Motor neuron (in vitro differentiated cells): ENCODE data around the gene LTB. TPM values are rescaled to one million over a fixed set of nuclear protein-coding genes. Genes with fewer than 3 reads are reported as not detected.
"Not testable (repeated sequence)": the region's sequence is repeated elsewhere in the genome, so short reads cannot be mapped to it uniquely, and the experiment has no call there.

Source experiments
- ATAC-seq, 8 experiments: fragments of 200-7000 bp; cut with Tn5 transposase; replicated peaks in 6 of 8; 2 replicates each; pipeline ENCODE4 v1.8.0; 2021; ENCODE audit warnings: mild to moderate bottlenecking in 8 of 8, moderate library complexity in 8 of 8
- H3K27ac ChIP-seq, 2 donors: fragments of 250-450 bp; sonication (Bioruptor Pico); 2 replicates each; pipeline ENCODE4 v1.9.0; 2021; ENCODE audit warnings: antibody characterized with exemption in 2 of 2, mild to moderate bottlenecking in 2 of 2, moderate library complexity in 1 of 2
- H3K4me1 ChIP-seq, 2 donors: fragments of 250-450 bp; sonication (Bioruptor Pico); replicated peaks in 1 of 2; 2 replicates each; pipeline ENCODE4 v1.6.1; 2021; ENCODE audit warnings: antibody characterized with exemption in 2 of 2, mild to moderate bottlenecking in 2 of 2, moderate library complexity in 1 of 2
- H3K4me3 ChIP-seq, 5 donors: fragments of 250-450 bp; sonication (Bioruptor Pico); 2 replicates each; pipeline ENCODE4 v1.9.0; 2021; ENCODE audit warnings: antibody characterized with exemption in 5 of 5, mild to moderate bottlenecking in 5 of 5, moderate library complexity in 4 of 5
- WGBS, 10 experiments: fragments of 450-650 bp; shearing (Covaris generic); methylation state at CpG; one replicate each; pipeline ENCODE4 v1.0.0; 2022; 5-methylcytosine and 5-hydroxymethylcytosine counted together
- in situ Hi-C, 9 experiments: fragments of 400-800 bp; cut with MboI; loops; one replicate each; pipeline ENCODE4 v1.15.0; 2021; ENCODE audit warnings: low sequenced_read_pairs in 9 of 9, low pct_unique_long_range_greater_than_20kb in 2 of 9; ENCODE audit not compliant: unreplicated experiment in 9 of 9
- total RNA-seq, 8 experiments: library from RNA; unstranded; fragments of 300-600 nt; gene quantifications; 2 replicates each; pipeline versions ENCODE4 v1.2.3 to v1.2.4, GENCODE V29; 2022

Gene LTB
- total RNA-seq, 8 experiments from 2014 or later, result 0.18 to 1.9 (median 0.81) TPM; not detected in 1

DNA sequence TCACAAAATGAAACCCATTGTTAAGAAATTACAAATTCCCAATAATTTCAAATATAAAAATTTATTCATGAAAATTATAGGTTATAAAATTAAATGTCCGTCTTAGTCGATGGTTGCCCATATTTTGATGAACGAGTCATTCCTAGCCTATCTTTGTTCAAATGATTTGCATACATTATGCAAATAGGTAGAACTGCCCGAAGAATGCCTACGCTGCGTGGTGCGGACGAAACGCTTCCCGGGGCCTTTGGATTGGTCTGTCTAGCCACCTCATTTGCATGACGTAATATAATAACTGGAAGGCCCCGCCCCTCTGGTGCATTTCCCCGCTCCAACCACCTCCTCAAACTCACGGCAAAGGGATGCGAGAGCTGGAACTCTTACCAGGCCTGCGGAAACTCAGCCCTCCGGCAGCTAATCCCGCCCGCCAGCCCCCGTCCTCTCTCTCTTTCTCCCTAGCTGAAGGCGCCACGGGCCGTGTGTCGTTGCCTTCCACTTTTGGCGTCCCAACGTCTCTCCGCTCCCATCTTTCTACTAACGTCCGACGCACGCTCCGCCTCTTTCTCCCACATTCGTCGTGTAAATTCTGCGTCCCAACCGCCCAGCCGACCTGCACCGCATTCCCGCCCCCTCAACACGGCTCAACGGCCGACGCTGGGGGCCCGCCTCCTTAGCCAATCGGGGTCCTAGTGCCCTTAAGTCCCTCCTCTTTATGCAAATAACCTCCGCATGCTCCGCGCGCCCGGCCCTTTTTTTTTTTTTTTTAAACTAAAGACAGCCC is 37.8 kb upstream of the LTB start:
- H3K4me3 ChIP-seq, result peak overlapping the region; percentile 58 to 91 (median 85)

DNA sequence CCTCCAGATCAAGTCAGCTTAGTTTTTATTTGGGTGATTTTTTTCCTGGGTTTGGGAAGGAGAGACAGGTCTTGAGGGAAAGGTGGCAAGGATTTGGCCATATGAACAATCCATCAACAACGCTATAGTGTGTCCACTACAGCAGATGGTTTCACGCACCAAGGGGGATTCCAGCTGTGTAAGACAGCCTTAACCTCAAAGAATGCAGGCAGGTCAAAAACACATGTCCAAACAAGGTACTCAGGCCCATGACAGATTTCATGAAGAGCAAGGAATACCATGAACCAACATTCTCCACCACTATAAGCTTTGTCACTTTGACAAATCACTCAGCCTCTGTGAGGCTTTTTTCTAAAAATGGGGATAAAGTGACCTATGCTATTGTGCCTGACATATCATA is 34.8 kb upstream of the LTB start:
- in situ Hi-C loops, result no loop called here
- 55 to 100% (median 67%) methylated on average over 1 to 2 of the region's 2 CpGs; no CpG with 5 or more reads in 5 of the 10 experiments for WGBS, 10 experiments
- H3K27ac ChIP-seq, result no peak overlapping the region
- H3K4me1 ChIP-seq, result no peaks in the 10 kb centered on the region
- ATAC-seq, result no peak
- no peak overlapping the region for H3K4me3 ChIP-seq

More for the DNA sequence above, 37.8 kb upstream of the LTB start:
- H3K27ac ChIP-seq, result peak overlapping the region; percentile 97 to 98
- peak; percentile 82 to 91 (median 90) for ATAC-seq
- in situ Hi-C loops, result no loop called here
- H3K4me1 ChIP-seq, result peaks cover 7 to 9% of the 10 kb centered on the region in 2 donors
- 0 to 20% (median 1%) methylated on average over 2 to 22 of the region's 50 CpGs; no CpG with 5 or more reads in 1 of the 10 experiments for whole genome bisulfite sequencing, 10 experiments

DNA sequence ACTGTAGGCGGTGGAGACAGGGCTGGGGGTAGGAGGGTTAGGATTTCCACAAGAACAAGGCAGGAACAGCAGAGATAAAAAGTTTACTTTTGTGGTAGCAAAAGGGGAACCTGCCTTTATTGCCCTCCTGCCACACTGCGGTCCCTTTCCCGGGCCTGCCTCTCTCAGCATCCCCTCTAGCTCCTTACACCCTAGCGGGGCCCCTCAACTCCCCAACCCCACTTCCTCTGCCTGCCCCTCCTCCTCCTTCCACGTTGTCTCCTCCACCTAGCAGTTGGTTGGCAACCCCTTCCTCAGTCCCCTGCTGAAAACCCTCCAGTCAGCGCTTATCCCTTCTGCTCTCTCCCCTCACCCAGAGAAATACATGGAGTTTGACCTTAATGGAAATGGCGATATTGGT is 33.5 kb upstream of the LTB start:
- Histone ChIP-seq H3K4me1 (no peaks in the 10 kb centered on the region), H3K27ac (no peak overlapping the region), H3K4me3 (no peak overlapping the region)
- 100% methylated on average over 1 of the region's 7 CpGs; no CpG with 5 or more reads in 9 of the 10 experiments for WGBS, 10 experiments
- ATAC-seq, result no peak
- in situ Hi-C loops, result no loop called here

DNA sequence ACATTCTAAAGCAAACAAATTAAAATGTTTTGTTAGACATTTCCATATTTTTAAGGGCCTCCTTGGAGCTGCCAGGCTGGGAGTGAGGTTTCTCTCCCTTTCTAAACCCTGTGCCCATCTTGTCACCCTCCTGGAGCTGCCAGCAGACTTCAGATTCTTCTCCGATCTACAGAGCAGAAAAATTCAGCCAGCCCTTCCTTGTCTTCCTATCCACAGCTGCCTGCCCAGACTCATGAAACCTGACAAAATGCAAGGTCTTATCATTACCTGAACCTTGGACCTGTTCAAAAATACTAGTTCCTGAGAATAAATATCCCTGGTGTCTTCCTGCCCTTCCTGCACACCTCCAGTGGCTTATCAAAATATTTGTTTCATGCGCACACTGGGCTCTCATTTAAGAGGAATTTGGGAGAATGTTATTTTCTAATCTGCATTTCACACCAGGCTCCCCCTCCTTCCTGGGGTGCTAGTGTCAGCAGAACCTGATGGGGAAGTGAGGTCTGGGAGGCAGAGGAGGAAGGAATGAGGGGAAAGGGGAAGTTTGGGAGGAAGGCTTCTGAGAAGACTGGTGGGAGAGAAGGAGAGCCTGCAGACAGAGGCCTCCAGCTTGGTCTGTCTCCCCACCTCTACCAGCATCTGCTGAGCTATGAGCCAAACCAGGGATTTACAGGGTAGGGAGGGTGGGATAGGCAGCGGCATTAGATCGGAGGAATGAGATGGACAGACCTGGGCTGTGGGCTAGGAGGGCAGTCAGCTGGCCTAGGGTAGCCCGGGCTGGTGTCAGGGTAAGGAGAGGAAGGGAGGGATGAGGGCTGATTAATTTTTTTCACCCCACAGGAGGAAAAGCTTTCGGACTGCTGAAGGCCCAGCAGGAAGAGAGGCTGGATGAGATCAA is 32.7 kb upstream of the LTB start, which contains the start of gene AIF1:
AIF1 (plus strand) TSS at position 551 of the 895 bp plus-strand sequence; CDS start at position 647, 96 bp downstream.
- Histone ChIP-seq H3K4me1 (no peaks in the 10 kb centered on the region), H3K27ac (no peak within 1 kb of the TSS), H3K4me3 (no peak within 1 kb of the TSS)
- WGBS, 10 experiments, result 74 to 100% (median 84%) methylated on average over 1 to 4 of the region's 6 CpGs; no CpG with 5 or more reads in 4 of the 10 experiments
- ATAC-seq, result no peak
- in situ Hi-C loops, result no loop called here

DNA sequence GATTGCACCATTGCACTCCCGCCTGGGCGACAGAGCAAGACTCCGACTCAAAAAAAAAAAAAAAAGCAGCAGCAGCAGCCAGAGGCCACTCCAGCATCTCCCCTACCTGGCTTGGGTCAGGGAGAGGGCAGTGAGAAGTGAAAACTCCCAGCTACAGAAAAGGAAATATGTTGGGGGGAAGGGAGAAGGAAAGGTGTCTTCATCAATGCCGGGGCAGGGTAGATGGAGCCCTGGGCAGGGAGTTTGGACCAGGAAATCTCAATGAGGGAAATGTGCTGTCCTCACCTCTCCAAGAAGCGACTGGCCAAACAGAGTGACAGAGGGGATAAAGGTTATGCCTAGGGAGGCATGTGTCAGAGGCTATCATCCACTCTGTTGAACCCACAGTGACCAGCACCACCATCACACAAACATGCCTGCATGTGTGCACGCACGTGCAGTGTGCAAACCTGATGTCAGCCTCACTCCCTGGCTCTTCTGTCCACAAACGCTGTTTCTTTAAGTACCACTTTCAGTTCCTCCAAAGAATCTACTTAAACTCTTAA is 31.9 kb upstream of the LTB start:
- WGBS, 10 experiments, result 77 to 100% (median 88%) methylated on average over 1 to 8 of the region's 8 CpGs; no CpG with 5 or more reads in 2 of the 10 experiments
- H3K27ac ChIP-seq, result no peak overlapping the region
- ATAC-seq, result no peak
- no peak overlapping the region for H3K4me3 ChIP-seq
- in situ Hi-C loops, result no loop called here
- H3K4me1 ChIP-seq, result no peaks in the 10 kb centered on the region

DNA sequence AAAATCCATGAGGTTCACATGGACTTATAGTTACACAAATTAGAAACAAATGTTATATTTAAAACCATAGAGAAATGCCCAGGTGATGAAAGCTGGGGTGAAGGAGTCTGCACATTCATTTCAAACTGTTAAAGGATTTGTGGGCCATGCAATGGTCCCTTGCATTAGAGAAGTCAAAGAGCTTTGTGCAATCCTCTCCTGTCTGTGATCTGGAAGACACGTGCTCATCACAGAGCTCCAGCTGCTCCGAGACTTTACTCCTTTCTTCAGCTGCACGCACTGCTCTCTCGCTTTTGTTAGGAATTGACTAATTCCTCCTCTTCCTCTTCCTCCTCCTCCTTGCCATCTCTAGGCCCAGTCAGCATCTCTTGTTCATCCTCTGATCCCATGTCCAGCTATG is 28.7 kb upstream of the LTB start:
- Histone ChIP-seq H3K4me3 (no peak overlapping the region), H3K4me1 (no peaks in the 10 kb centered on the region), H3K27ac (no peak overlapping the region)
- in situ Hi-C loops, result no loop called here
- 3 to 100% (median 65%) methylated on average over 1 to 4 of the region's 4 CpGs; no CpG with 5 or more reads in 4 of the 10 experiments for WGBS, 10 experiments
- peak in 2 of 8 experiments; percentile 34 to 51 for ATAC-seq

DNA sequence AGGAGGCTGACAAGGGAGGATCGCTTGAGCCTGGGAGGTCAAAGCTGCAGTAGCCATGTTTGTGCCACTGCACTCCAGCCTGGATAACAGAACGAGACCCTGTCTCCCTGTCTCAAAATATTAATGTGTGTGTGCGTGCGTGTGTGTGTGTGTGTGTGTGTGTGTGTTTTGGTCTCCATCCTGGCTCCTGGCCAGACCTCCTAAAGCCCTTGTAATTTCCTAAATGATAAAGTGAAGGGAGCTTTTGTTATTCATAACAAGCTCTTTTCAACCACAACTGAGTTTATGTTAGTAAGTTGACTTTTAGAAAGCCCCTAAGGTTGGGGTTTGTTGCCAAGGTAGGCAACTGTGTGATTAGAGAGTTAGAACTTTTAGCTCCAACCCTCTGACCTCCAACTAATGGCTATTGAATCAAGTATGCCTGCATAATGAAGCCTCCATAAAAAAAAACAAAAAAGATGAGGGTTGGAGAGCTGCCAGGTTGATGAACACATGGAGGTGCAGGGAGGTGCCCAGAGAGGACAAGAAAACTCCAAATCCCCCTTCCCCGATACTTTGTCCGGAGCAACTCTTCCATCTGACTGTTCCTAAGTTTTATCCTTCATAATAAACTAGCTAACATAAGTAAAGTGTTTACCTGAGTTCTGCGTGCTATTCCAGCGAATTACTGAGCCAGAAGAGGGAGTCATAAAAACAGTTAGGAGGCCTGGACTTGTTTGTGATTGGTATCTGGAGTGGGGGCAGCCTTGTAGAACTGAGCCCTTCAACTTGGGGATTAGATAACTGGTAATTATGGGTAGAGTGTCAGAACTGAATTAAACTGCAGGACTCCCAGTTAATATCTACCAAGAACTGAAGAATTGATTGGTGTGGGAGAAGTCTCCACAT is 27.5 kb upstream of the LTB start:
- Histone ChIP-seq H3K27ac (no peak overlapping the region), H3K4me1 (no peaks in the 10 kb centered on the region), H3K4me3 (no peak overlapping the region)
- in situ Hi-C loops, result no loop called here
- peak in 3 of 8 experiments; percentile 52 to 82 (median 65) for ATAC-seq
- WGBS, 10 experiments, result 60 to 100% (median 84%) methylated on average over 1 to 7 of the region's 8 CpGs

DNA sequence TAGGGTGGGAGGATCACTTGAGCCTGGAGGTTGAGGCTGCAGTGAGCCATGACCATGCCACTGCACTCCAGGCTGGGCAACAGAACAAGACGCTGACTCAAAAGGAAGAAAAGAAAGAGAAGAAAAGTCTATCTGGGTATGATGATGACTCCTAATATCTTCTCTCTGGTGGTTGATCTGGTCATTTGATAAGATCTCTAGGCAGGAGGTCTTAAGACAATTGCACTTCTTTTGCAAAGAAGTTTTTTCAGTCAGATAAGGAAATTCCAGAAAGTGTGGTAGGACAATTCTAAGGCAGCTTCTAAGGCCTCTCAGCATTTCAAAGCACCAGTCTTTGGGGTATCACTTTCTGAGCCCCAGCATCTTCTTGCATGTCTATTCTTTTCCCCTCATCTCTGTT is 25.1 kb upstream of the LTB start:
- Histone ChIP-seq H3K4me3 (no peak overlapping the region), H3K4me1 (no peaks in the 10 kb centered on the region), H3K27ac (no peak overlapping the region)
- in situ Hi-C loops, result no loop called here
- no peak for ATAC-seq
- 17 to 100% (median 100%) methylated on average over 1 of the region's 1 CpG; no CpG with 5 or more reads in 5 of the 10 experiments for WGBS, 10 experiments

DNA sequence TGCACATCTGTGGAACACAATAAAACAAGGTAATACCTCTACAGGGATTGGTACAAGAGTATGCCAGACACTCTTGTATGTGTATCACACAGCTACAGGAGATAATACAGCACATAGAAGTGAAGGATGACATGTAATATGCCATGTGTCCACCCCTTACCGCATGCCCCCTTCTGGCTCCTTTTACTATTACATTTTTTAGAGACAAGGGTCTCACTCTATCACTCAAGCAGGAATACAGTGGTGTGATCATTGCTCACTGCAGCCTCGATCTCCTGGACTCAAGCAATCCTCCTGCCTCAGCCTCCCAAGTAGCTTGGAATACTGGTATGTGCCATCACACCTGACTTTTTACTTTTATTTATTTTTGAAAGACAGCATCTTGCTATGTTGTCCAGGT is 14.8 kb upstream of the LTB start:
- H3K27ac ChIP-seq, result no peak overlapping the region
- in situ Hi-C loops, result loop anchor here in 2 of 9 experiments (10.0 kb wide), 1 partner anchor 52 kb away; the partner anchor contains the start of genes ATP6V1G2 (in 2 of the 2), DDX39B (in 2 of the 2) and NFKBIL1 (in 2 of the 2)
- ATAC-seq, result peak in 4 of 8 experiments; percentile 24 to 77 (median 42)
- H3K4me1 ChIP-seq, result no peaks in the 10 kb centered on the region
- H3K4me3 ChIP-seq, result no peak overlapping the region
- WGBS, 10 experiments, result 0 to 50% (median 20%) methylated on average over 1 to 2 of the region's 2 CpGs; no CpG with 5 or more reads in 3 of the 10 experiments

DNA sequence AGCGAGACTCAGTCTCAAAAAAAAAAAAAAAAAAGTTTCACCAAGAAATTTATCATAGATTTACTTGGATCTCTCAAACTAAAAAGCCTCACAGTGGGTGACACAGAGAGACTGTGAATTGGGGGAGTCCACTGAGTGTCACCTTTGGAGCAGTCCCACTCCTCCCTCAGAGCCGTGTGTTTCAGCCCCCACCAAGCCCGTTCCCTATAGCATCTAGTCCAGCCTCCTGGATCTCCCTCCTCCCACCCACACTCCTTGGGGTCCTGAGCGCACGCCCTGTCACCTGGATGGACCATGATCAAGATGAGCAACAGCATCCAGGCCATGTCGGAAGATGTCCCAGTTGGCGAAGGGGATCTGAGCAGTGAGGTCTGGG is 10.2 kb upstream of the LTB start:
- no peak overlapping the region for H3K27ac ChIP-seq

DNA sequence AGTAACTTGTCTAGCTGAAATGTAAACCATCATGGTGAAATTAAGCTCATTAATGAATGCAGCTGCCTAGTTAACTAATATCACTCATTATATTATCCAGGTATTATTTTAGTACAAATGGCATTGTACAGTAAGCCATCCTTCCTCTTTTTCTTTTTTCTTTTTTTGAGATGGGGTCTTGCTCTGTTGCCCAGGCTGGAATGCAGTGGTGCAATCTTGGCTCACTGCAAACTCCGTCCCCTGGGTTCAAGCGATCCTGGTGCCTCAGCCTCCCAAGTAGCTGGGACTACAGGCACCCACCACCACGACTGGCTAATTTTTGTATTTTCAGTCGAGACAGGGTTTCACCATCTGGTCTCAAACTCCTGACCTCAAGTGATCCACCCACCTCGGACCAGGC is 8.5 kb upstream of the LTB start:
- in situ Hi-C loops, result loop anchor here in 2 of 9 experiments (10.0 kb wide), 1 partner anchor 46 kb away; the partner anchor contains the start of genes ATP6V1G2 (in 2 of the 2), DDX39B (in 2 of the 2) and NFKBIL1 (in 2 of the 2)
- not testable (repeated sequence) for H3K4me1 ChIP-seq, ATAC-seq, H3K4me3 ChIP-seq, H3K27ac ChIP-seq
- WGBS, 10 experiments, result 66 to 100% (median 83%) methylated on average over 1 to 5 of the region's 5 CpGs; no CpG with 5 or more reads in 2 of the 10 experiments

More for the DNA sequence above, 10.2 kb upstream of the LTB start:
- Histone ChIP-seq H3K4me3 (no peak overlapping the region), H3K4me1 (no peaks in the 10 kb centered on the region)
- ATAC-seq, result no peak
- in situ Hi-C loops, result loop anchor here in 2 of 9 experiments (10.0 kb wide), 1 partner anchor 48 kb away; the partner anchor contains the start of genes ATP6V1G2 (in 2 of the 2), DDX39B (in 2 of the 2) and NFKBIL1 (in 2 of the 2)
- 76 to 100% (median 80%) methylated on average over 1 to 5 of the region's 7 CpGs; no CpG with 5 or more reads in 5 of the 10 experiments for WGBS, 10 experiments
